Measurements from ENCODE around the gene TNKS2. TPM values are rescaled to one million over a fixed set of nuclear protein-coding genes. Genes with fewer than 3 reads are reported as not detected.

TNKS2 gene
- total RNA-seq, 1 donor from 2014 or later, result 75.0 TPM

DNA sequence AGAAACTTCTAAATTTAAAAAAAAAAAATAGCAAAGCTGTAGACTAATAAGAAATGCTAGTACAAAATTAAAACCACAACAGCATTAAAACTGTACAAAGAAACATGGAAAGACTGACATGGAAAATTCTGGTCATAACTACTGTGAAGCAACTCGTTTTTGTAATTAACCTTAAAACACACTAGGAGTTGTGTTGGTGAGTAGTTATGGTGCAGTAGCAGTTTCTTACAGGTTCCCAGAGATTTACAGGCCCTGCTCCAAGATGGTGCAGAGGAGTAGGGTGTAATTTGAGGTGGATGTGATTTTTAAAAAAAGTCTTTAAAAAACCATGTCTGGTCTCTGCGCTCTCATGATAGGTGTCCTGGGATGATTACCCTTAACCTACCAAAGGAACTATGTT lies 31.0 kb downstream of the TNKS2 start:
- Mint-ChIP-seq H3K4me3 (ENCODE audit: unreplicated experiment) (no peak overlapping the region), H3K27ac (ENCODE audit: unreplicated experiment) (no peak overlapping the region), H3K36me3 (ENCODE audit: low read depth) (peaks cover 25% of the 10 kb centered on the region), H3K27me3 (ENCODE audit: low read depth) (no peaks in the 10 kb centered on the region), H3K4me1 (ENCODE audit: low read depth) (no peaks in the 10 kb centered on the region), H3K9me3 (ENCODE audit: low read depth) (no peaks in the 10 kb centered on the region)
- TF ChIP-seq, protein P1, sequence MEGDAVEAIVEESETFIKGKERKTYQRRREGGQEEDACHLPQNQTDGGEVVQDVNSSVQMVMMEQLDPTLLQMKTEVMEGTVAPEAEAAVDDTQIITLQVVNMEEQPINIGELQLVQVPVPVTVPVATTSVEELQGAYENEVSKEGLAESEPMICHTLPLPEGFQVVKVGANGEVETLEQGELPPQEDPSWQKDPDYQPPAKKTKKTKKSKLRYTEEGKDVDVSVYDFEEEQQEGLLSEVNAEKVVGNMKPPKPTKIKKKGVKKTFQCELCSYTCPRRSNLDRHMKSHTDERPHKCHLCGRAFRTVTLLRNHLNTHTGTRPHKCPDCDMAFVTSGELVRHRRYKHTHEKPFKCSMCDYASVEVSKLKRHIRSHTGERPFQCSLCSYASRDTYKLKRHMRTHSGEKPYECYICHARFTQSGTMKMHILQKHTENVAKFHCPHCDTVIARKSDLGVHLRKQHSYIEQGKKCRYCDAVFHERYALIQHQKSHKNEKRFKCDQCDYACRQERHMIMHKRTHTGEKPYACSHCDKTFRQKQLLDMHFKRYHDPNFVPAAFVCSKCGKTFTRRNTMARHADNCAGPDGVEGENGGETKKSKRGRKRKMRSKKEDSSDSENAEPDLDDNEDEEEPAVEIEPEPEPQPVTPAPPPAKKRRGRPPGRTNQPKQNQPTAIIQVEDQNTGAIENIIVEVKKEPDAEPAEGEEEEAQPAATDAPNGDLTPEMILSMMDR (IDR thresholded peaks at IDR 0.05), result no peak
- DNase-seq (ENCODE audit: low spot score), result no peak

DNA sequence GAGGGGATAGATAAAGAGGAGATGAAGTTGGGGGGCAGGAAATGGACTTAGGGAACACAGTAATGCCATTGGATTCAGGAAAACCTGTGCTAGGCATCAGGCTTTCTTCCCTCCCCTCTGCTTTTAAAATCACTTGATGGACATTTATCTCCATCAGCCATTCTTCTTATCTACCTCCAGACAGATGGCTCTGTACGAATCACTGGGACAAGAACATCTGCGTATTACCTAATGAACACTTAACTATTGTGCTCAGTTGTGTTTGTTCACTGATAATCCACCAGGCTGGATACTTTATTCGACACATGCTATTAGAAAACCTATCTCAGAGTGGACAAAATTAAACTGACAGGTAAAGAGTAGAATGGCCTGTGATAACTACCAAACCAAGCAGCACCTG lies 40.0 kb downstream of the TNKS2 start:
- H3K4me3 Mint-ChIP-seq (ENCODE audit: unreplicated experiment), result no peak overlapping the region
- DNase-seq (ENCODE audit: low spot score), result no peak
- H3K36me3 Mint-ChIP-seq (ENCODE audit: low read depth), result peaks cover 30% of the 10 kb centered on the region
- H3K9me3 Mint-ChIP-seq (ENCODE audit: low read depth), result no peaks in the 10 kb centered on the region
- TF ChIP-seq, protein P1 (IDR thresholded peaks at IDR 0.05), result no peak
- no peak overlapping the region for H3K27ac Mint-ChIP-seq (ENCODE audit: unreplicated experiment)
- H3K4me1 Mint-ChIP-seq (ENCODE audit: low read depth), result no peaks in the 10 kb centered on the region
- H3K27me3 Mint-ChIP-seq (ENCODE audit: low read depth), result no peaks in the 10 kb centered on the region

DNA sequence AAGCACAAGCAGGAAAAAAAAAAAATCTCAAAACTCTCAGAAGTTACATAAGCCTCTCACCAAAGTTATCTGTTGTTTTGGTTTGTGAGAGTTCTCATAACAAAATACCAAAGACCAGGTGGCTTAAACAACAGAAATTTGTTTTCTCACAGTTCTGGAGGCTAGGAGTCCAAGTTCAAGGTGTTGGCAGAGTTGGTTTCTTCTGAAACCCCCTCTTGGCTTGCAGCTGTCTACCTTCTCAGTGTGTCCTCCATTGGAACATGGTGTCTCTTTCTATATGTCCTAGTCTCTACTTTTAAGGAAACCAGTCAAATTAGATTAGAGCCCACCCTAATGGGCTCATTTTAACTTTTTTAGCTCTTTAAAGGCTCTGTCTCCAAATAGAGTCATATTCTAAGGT lies 44.9 kb downstream of the TNKS2 start:
- H3K9me3 Mint-ChIP-seq (ENCODE audit: low read depth), result no peaks in the 10 kb centered on the region
- no peak overlapping the region for H3K4me3 Mint-ChIP-seq (ENCODE audit: unreplicated experiment)
- TF ChIP-seq, protein P1 (IDR thresholded peaks at IDR 0.05), result no peak
- H3K27me3 Mint-ChIP-seq (ENCODE audit: low read depth), result no peaks in the 10 kb centered on the region
- no peak overlapping the region for H3K27ac Mint-ChIP-seq (ENCODE audit: unreplicated experiment)
- no peaks in the 10 kb centered on the region for H3K4me1 Mint-ChIP-seq (ENCODE audit: low read depth)
- no peak for DNase-seq (ENCODE audit: low spot score)
- peaks cover 31% of the 10 kb centered on the region for H3K36me3 Mint-ChIP-seq (ENCODE audit: low read depth)

DNA sequence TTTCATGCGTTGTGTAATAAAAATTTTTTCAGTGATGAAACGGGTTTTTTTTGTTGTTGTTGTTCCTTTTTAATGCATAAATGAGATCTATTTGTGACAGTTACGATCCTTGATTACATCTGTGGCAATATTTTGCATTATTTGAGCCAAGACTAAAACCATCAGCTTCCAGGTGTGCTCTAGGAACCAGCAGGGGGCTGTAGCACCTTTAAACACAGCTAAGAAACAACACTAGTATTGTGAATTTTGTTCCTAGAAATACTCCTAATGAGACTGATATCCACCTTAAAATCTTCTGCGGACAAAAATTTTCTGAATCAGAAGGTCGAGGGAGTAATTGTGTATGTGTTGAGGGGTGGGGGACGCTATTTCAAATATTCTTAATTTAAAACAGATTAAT lies 58.4 kb downstream of the TNKS2 start:
- H3K9me3 Mint-ChIP-seq (ENCODE audit: low read depth), result no peaks in the 10 kb centered on the region
- no peak overlapping the region for H3K27ac Mint-ChIP-seq (ENCODE audit: unreplicated experiment)
- no peaks in the 10 kb centered on the region for H3K4me1 Mint-ChIP-seq (ENCODE audit: low read depth)
- no peak for DNase-seq (ENCODE audit: low spot score)
- no peaks in the 10 kb centered on the region for H3K27me3 Mint-ChIP-seq (ENCODE audit: low read depth)
- peaks cover 32% of the 10 kb centered on the region for H3K36me3 Mint-ChIP-seq (ENCODE audit: low read depth)
- H3K4me3 Mint-ChIP-seq (ENCODE audit: unreplicated experiment), result no peak overlapping the region
- TF ChIP-seq, protein P1 (IDR thresholded peaks at IDR 0.05), result peak; percentile 60

DNA sequence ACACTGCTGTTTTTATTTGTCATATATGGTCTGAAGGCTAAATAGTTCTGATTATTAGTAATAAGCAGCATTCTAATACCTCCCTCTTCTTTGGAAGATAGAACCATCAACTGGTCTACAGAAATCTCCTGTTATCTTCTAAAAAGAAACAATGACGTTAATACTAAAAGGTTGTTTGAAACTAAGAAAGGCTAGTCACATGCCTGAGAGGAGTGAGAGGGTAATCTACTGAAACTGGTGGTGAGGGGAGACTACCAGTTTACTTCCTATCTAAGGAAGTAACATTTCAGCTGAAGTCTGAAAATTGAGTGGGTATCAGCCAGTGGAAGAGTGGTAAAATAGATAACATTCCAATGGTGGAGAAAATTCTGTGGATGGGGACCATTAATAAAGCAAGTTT lies 62.7 kb downstream of the TNKS2 start:
- no peaks in the 10 kb centered on the region for H3K4me1 Mint-ChIP-seq (ENCODE audit: low read depth)
- no peak overlapping the region for H3K27ac Mint-ChIP-seq (ENCODE audit: unreplicated experiment)
- no peaks in the 10 kb centered on the region for H3K27me3 Mint-ChIP-seq (ENCODE audit: low read depth)
- TF ChIP-seq, protein P1 (IDR thresholded peaks at IDR 0.05), result no peak
- no peak for DNase-seq (ENCODE audit: low spot score)
- no peak overlapping the region for H3K4me3 Mint-ChIP-seq (ENCODE audit: unreplicated experiment)
- H3K36me3 Mint-ChIP-seq (ENCODE audit: low read depth), result peaks cover 51% of the 10 kb centered on the region
- no peaks in the 10 kb centered on the region for H3K9me3 Mint-ChIP-seq (ENCODE audit: low read depth)

All from chondrocyte (in vitro differentiated cells).